ENCODE measurements around the gene ZNF35. TPM values are rescaled to one million over a fixed set of nuclear protein-coding genes. Genes with fewer than 3 reads are reported as not detected.

The ZNF35 gene
- total and polyA plus RNA-seq, 10 of the 15 experiments (the other 5 are each of a cell fraction or from before 2014, with no cell fraction given): 9.3 to 21.1 (median 13.4) TPM

- intact Hi-C loops (cut with micrococcal nuclease; ENCODE audit: unreplicated experiment): loop anchor here (5.0 kb wide), 1 partner anchor 66 kb away; no protein-coding TSS in a partner anchor
- no peak overlapping the region for H3K4me3 ChIP-seq
- POLR2A ChIA-PET: no interaction called here
- no peak for FAIRE-seq
- peaks cover 12% of the 10 kb centered on the region; the same call in 2 of the 3 replicates for H3K9me3 ChIP-seq (replicated peaks; ENCODE audit: control insufficient read depth, insufficient read depth, low read length)
- no peaks in the 10 kb centered on the region for H3K36me3 ChIP-seq (ENCODE audit: control insufficient read depth in 2 of 2, insufficient read depth in 2 of 2, low read length in 1 of 2)
- CTCF ChIA-PET: no interaction called here
- H4K20me1 ChIP-seq (ENCODE audit: control insufficient read depth, insufficient read depth): no peaks in the 10 kb centered on the region
- no peak overlapping the region for H3K4me2 ChIP-seq (ENCODE audit: control insufficient read depth, insufficient read depth)
- 0% methylated on average over 1 of the region's 1 CpG for WGBS (ENCODE audit: insufficient coverage, insufficient replicate concordance, low lambda C conversion rate, missing lambda C conversion rate)
- H3K4me1 ChIP-seq (ENCODE audit: control insufficient read depth, insufficient read depth, low read length): no peaks in the 10 kb centered on the region
- TF ChIP-seq, protein P1, sequence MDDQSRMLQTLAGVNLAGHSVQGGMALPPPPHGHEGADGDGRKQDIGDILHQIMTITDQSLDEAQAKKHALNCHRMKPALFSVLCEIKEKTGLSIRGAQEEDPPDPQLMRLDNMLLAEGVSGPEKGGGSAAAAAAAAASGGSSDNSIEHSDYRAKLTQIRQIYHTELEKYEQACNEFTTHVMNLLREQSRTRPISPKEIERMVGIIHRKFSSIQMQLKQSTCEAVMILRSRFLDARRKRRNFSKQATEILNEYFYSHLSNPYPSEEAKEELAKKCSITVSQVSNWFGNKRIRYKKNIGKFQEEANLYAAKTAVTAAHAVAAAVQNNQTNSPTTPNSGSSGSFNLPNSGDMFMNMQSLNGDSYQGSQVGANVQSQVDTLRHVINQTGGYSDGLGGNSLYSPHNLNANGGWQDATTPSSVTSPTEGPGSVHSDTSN (IDR thresholded peaks at IDR 0.05; ENCODE audit: insufficient replicate concordance, low read depth, low read length): no peak
- no peak for TF ChIP-seq YBX1 (IDR thresholded peaks at IDR 0.05)
- H3K79me2 ChIP-seq (ENCODE audit: control insufficient read depth, insufficient read depth, low read length): no peaks in the 10 kb centered on the region
- H3K27me3 ChIP-seq (replicated peaks in 1 of 2; ENCODE audit: control insufficient read depth in 2 of 2, insufficient read depth in 2 of 2, low read length in 1 of 2): no peaks in the 10 kb centered on the region
- RAD21 ChIA-PET (ENCODE audit: unreplicated experiment): no interaction called here
- H2AFZ ChIP-seq (ENCODE audit: control insufficient read depth, low read depth, low read length): no peak overlapping the region
- no TSS peak for BruUV-seq (replicated peaks)
- no peak overlapping the region for H3K9ac ChIP-seq (ENCODE audit: control insufficient read depth, insufficient read depth, low read length)
- SMC1A ChIA-PET (ENCODE audit: uncharacterized antibody, unreplicated experiment): no interaction called here
- in situ Hi-C loops (cut with MboI): no loop called here
- no peak for ATAC-seq
- H3K27ac ChIP-seq (ENCODE audit: control insufficient read depth, insufficient read depth): no peak overlapping the region
- no peak for DNase-seq (ENCODE audit: low read depth, low spot score)
Measured at GRCh38 chr3:44687898-44688297, 39.4 kb downstream of the ZNF35 start.

Other genes starting within 250 kb of the ZNF35 start
Only the 7 nearest of the 10 such genes appear.
- gene ZKSCAN7, start 93.5 kb upstream of the ZNF35 start, total RNA-seq (2014; rRNA removed): 4.9 and 6.0 TPM in 2 replicates
- gene ZKSCAN7, start 93.5 kb upstream of the ZNF35 start, total RNA-seq (2014; rRNA removed; fragmentation: Illumina TruSeq; extraction: Trizol): 3.5 and 3.6 TPM in 2 replicates
- gene ZKSCAN7, start 93.5 kb upstream of the ZNF35 start, total RNA-seq (2021): 3.6 and 4.6 TPM in 2 replicates
- gene ZKSCAN7, start 93.5 kb upstream of the ZNF35 start, polyA plus RNA-seq (2011; rRNA removed): 3.0 and 3.1 TPM in 2 replicates
- 3.7 and 4.5 TPM in 2 replicates for gene ZKSCAN7, start 93.5 kb upstream of the ZNF35 start, polyA plus RNA-seq (2014; fragmentation: Illumina TruSeq; extraction: Trizol)
- under 1 TPM; 0.77 to 0.88 TPM for gene ZKSCAN7, start 93.5 kb upstream of the ZNF35 start, polyA plus RNA-seq (2014; fragmentation: Nextera tagmentation; extraction: Ambion mirVana)
- 2.5 and 5.4 TPM in 2 replicates for gene ZKSCAN7, start 93.5 kb upstream of the ZNF35 start, polyA plus RNA-seq (2014; rRNA removed)
- gene ZKSCAN7, start 93.5 kb upstream of the ZNF35 start, polyA plus RNA-seq (2016; fragmentation: Nextera tagmentation; extraction: Ambion mirVana): 1 to 10 TPM; 2.3 to 3.4 TPM
- gene ZNF660, start 63.8 kb upstream of the ZNF35 start, total RNA-seq (2014; rRNA removed): 1.1 and 1.3 TPM in 2 replicates
- gene ZNF660, start 63.8 kb upstream of the ZNF35 start, total RNA-seq (2014; rRNA removed; fragmentation: Illumina TruSeq; extraction: Trizol): 2.1 and 2.9 TPM in 2 replicates
- 2.4 and 2.9 TPM in 2 replicates for gene ZNF660, start 63.8 kb upstream of the ZNF35 start, total RNA-seq (2021)
- gene ZNF660, start 63.8 kb upstream of the ZNF35 start, polyA plus RNA-seq (2011; rRNA removed): 1.7 and 3.2 TPM in 2 replicates
- gene ZNF660, start 63.8 kb upstream of the ZNF35 start, polyA plus RNA-seq (2014; fragmentation: Illumina TruSeq; extraction: Trizol): 1.5 and 3.4 TPM in 2 replicates
- gene ZNF660, start 63.8 kb upstream of the ZNF35 start, polyA plus RNA-seq (2014; fragmentation: Nextera tagmentation; extraction: Ambion mirVana): 1 to 10 TPM in 1 of 2 experiments, under 1 TPM in 1; 0.62 to 2.0 TPM
- gene ZNF660, start 63.8 kb upstream of the ZNF35 start, polyA plus RNA-seq (2014; rRNA removed): 0.77 and 1.5 TPM in 2 replicates
- 1 to 10 TPM; 1.7 to 2.6 TPM for gene ZNF660, start 63.8 kb upstream of the ZNF35 start, polyA plus RNA-seq (2016; fragmentation: Nextera tagmentation; extraction: Ambion mirVana)
- gene ZNF197, start 23.7 kb upstream of the ZNF35 start, total RNA-seq (2014; rRNA removed): 10.1 and 12.4 TPM in 2 replicates
- gene ZNF197, start 23.7 kb upstream of the ZNF35 start, total RNA-seq (2014; rRNA removed; fragmentation: Illumina TruSeq; extraction: Trizol): 16.5 and 16.6 TPM in 2 replicates
- gene ZNF197, start 23.7 kb upstream of the ZNF35 start, total RNA-seq (2021): 10.0 and 10.2 TPM in 2 replicates
- gene ZNF197, start 23.7 kb upstream of the ZNF35 start, polyA plus RNA-seq (2011; rRNA removed): 10.5 and 14.4 TPM in 2 replicates
- gene ZNF197, start 23.7 kb upstream of the ZNF35 start, polyA plus RNA-seq (2014; fragmentation: Illumina TruSeq; extraction: Trizol): 14.5 and 15.3 TPM in 2 replicates
- gene ZNF197, start 23.7 kb upstream of the ZNF35 start, polyA plus RNA-seq (2014; fragmentation: Nextera tagmentation; extraction: Ambion mirVana): 1 to 10 TPM; 3.2 to 4.4 TPM
- gene ZNF197, start 23.7 kb upstream of the ZNF35 start, polyA plus RNA-seq (2014; rRNA removed): 6.7 and 9.4 TPM in 2 replicates
- gene ZNF197, start 23.7 kb upstream of the ZNF35 start, polyA plus RNA-seq (2016; fragmentation: Nextera tagmentation; extraction: Ambion mirVana): 1 to 10 TPM; 7.6 to 7.8 TPM
- gene ZNF502, start 63.9 kb downstream of the ZNF35 start, total RNA-seq (2014; rRNA removed): 0.96 and 1.5 TPM in 2 replicates
- gene ZNF502, start 63.9 kb downstream of the ZNF35 start, total RNA-seq (2014; rRNA removed; fragmentation: Illumina TruSeq; extraction: Trizol): 1.6 and 1.8 TPM in 2 replicates
- gene ZNF502, start 63.9 kb downstream of the ZNF35 start, total RNA-seq (2021): 1.2 and 1.4 TPM in 2 replicates
- 0.39 and 0.50 TPM in 2 replicates for gene ZNF502, start 63.9 kb downstream of the ZNF35 start, polyA plus RNA-seq (2011; rRNA removed)
- 1.2 and 1.6 TPM in 2 replicates for gene ZNF502, start 63.9 kb downstream of the ZNF35 start, polyA plus RNA-seq (2014; fragmentation: Illumina TruSeq; extraction: Trizol)
- 1 to 10 TPM in 1 of 2 experiments, under 1 TPM in 1; 0.84 to 1.0 TPM for gene ZNF502, start 63.9 kb downstream of the ZNF35 start, polyA plus RNA-seq (2014; fragmentation: Nextera tagmentation; extraction: Ambion mirVana)
- gene ZNF502, start 63.9 kb downstream of the ZNF35 start, polyA plus RNA-seq (2014; rRNA removed): 0.61 and 0.69 TPM in 2 replicates
- gene ZNF502, start 63.9 kb downstream of the ZNF35 start, polyA plus RNA-seq (2016; fragmentation: Nextera tagmentation; extraction: Ambion mirVana): 1 to 10 TPM; 1.3 to 1.7 TPM
- 2.8 and 3.2 TPM in 2 replicates for gene ZNF501, start 80.9 kb downstream of the ZNF35 start, total RNA-seq (2014; rRNA removed)
- gene ZNF501, start 80.9 kb downstream of the ZNF35 start, total RNA-seq (2014; rRNA removed; fragmentation: Illumina TruSeq; extraction: Trizol): 1.5 and 1.9 TPM in 2 replicates
- gene ZNF501, start 80.9 kb downstream of the ZNF35 start, total RNA-seq (2021): 1.8 and 2.0 TPM in 2 replicates
- 3.8 and 5.5 TPM in 2 replicates for gene ZNF501, start 80.9 kb downstream of the ZNF35 start, polyA plus RNA-seq (2011; rRNA removed)
- 1.3 and 2.1 TPM in 2 replicates for gene ZNF501, start 80.9 kb downstream of the ZNF35 start, polyA plus RNA-seq (2014; fragmentation: Illumina TruSeq; extraction: Trizol)
- gene ZNF501, start 80.9 kb downstream of the ZNF35 start, polyA plus RNA-seq (2014; fragmentation: Nextera tagmentation; extraction: Ambion mirVana): under 1 TPM; 0.35 to 0.40 TPM
- gene ZNF501, start 80.9 kb downstream of the ZNF35 start, polyA plus RNA-seq (2014; rRNA removed): 1.6 TPM in 2 replicates
- gene ZNF501, start 80.9 kb downstream of the ZNF35 start, polyA plus RNA-seq (2016; fragmentation: Nextera tagmentation; extraction: Ambion mirVana): 1 to 10 TPM; 1.7 TPM
- gene KIAA1143, start 112.9 kb downstream of the ZNF35 start, total RNA-seq (2014; rRNA removed): 25.3 and 28.7 TPM in 2 replicates
- gene KIAA1143, start 112.9 kb downstream of the ZNF35 start, total RNA-seq (2014; rRNA removed; fragmentation: Illumina TruSeq; extraction: Trizol): 35.1 and 37.6 TPM in 2 replicates
- gene KIAA1143, start 112.9 kb downstream of the ZNF35 start, total RNA-seq (2021): 26.6 and 29.7 TPM in 2 replicates
- 19.3 and 30.8 TPM in 2 replicates for gene KIAA1143, start 112.9 kb downstream of the ZNF35 start, polyA plus RNA-seq (2011; rRNA removed)
- gene KIAA1143, start 112.9 kb downstream of the ZNF35 start, polyA plus RNA-seq (2014; fragmentation: Illumina TruSeq; extraction: Trizol): 34.8 and 47.1 TPM in 2 replicates
- 10 to 100 TPM; 22.5 to 27.1 TPM for gene KIAA1143, start 112.9 kb downstream of the ZNF35 start, polyA plus RNA-seq (2014; fragmentation: Nextera tagmentation; extraction: Ambion mirVana)
- gene KIAA1143, start 112.9 kb downstream of the ZNF35 start, polyA plus RNA-seq (2014; rRNA removed): 10.8 and 11.4 TPM in 2 replicates
- gene KIAA1143, start 112.9 kb downstream of the ZNF35 start, polyA plus RNA-seq (2016; fragmentation: Nextera tagmentation; extraction: Ambion mirVana): 10 to 100 TPM; 30.8 to 31.6 TPM
- gene KIF15, start 113.1 kb downstream of the ZNF35 start, total RNA-seq (2014; rRNA removed): 24.0 and 25.2 TPM in 2 replicates
- gene KIF15, start 113.1 kb downstream of the ZNF35 start, total RNA-seq (2014; rRNA removed; fragmentation: Illumina TruSeq; extraction: Trizol): 50.1 and 51.8 TPM in 2 replicates
- 25.7 and 29.3 TPM in 2 replicates for gene KIF15, start 113.1 kb downstream of the ZNF35 start, total RNA-seq (2021)
- gene KIF15, start 113.1 kb downstream of the ZNF35 start, polyA plus RNA-seq (2011; rRNA removed): 25.8 and 44.2 TPM in 2 replicates
- 42.2 and 45.4 TPM in 2 replicates for gene KIF15, start 113.1 kb downstream of the ZNF35 start, polyA plus RNA-seq (2014; fragmentation: Illumina TruSeq; extraction: Trizol)
- 10 to 100 TPM; 12.3 to 16.3 TPM for gene KIF15, start 113.1 kb downstream of the ZNF35 start, polyA plus RNA-seq (2014; fragmentation: Nextera tagmentation; extraction: Ambion mirVana)
- gene KIF15, start 113.1 kb downstream of the ZNF35 start, polyA plus RNA-seq (2014; rRNA removed): 14.4 and 23.1 TPM in 2 replicates
- gene KIF15, start 113.1 kb downstream of the ZNF35 start, polyA plus RNA-seq (2016; fragmentation: Nextera tagmentation; extraction: Ambion mirVana): 10 to 100 TPM; 26.2 to 34.0 TPM